Dermis microvascular lymphatic vessel endothelial cell (primary cell): ENCODE data around the gene ZBTB7C. TPM values are rescaled to one million over a fixed set of nuclear protein-coding genes. Genes with fewer than 3 reads are reported as not detected.

Source experiments
- total RNA-seq: library from RNA; depleted of rRNA; stranded (reverse); fragments of >200 nt; gene quantifications from 2 replicates; pipeline ENCODE4 v1.2.1, GENCODE V29; 2014

ZBTB7C gene
- total RNA-seq, 1 donor from 2014 or later: under 0.01 TPM

Other genes with a start within 250 kb of the ZBTB7C start
- 12.6 and 18.0 TPM in 2 replicates for gene CTIF, start 129.6 kb upstream of the ZBTB7C start, total RNA-seq